Colon (tissue), 2 donors: ENCODE data around the gene CLEC4G.
"Not testable (repeated sequence)": the region's sequence is repeated elsewhere in the genome, so short reads cannot be mapped to it uniquely, and the experiment has no call there.

Experiments
- FAIRE-seq: peaks from 2 replicates; lab custom pipeline; 2012; peaks lifted over from hg19 to GRCh38; lab: Jason Lieb, UNC
- donor health status: control.
- donor health status: control.

Gene CLEC4G

GRCh38 chr19:7746903-7747884 is 15.3 kb upstream of the CLEC4G start, which contains the start of gene CD209:
TSS of gene CD209 (minus strand) at chr19:7747534. CDS start at chr19:7747511, 23 bp downstream.
- no peak for FAIRE-seq

GRCh38 chr19:7746306-7746705 is 14.4 kb upstream of the CLEC4G start:
- FAIRE-seq, result not testable (repeated sequence)

GRCh38 chr19:7744871-7745650 is 13.2 kb upstream of the CLEC4G start:
- no peak for FAIRE-seq

- no peak for FAIRE-seq
These were observed 12.4 kb upstream of the CLEC4G start for GRCh38 chr19:7744199-7744786.

- FAIRE-seq, result no peak
These were observed 11.5 kb upstream of the CLEC4G start for GRCh38 chr19:7743425-7743841.

GRCh38 chr19:7742991-7743390 is 11.1 kb upstream of the CLEC4G start:
- FAIRE-seq, result no peak

- FAIRE-seq, result no peak
These were observed 10.7 kb upstream of the CLEC4G start for GRCh38 chr19:7742575-7742974.

- no peak for FAIRE-seq
These were observed 8.8 kb upstream of the CLEC4G start for GRCh38 chr19:7740682-7741054.

GRCh38 chr19:7739801-7740681 is 8.1 kb upstream of the CLEC4G start:
- no peak for FAIRE-seq

GRCh38 chr19:7739211-7739755 is 7.4 kb upstream of the CLEC4G start:
- FAIRE-seq, result no peak

- FAIRE-seq, result no peak
These were observed 6.1 kb upstream of the CLEC4G start for GRCh38 chr19:7738023-7738422.

- FAIRE-seq, result no peak
These were observed 5.3 kb upstream of the CLEC4G start for GRCh38 chr19:7737215-7737614.

GRCh38 chr19:7736148-7736547 is 4.2 kb upstream of the CLEC4G start:
- FAIRE-seq, result no peak

GRCh38 chr19:7734220-7735203 is 2.6 kb upstream of the CLEC4G start:
- no peak for FAIRE-seq

GRCh38 chr19:7733376-7733775 is 1.5 kb upstream of the CLEC4G start:
- FAIRE-seq, result no peak

GRCh38 chr19:7731615-7732014 is 295 bp downstream of the CLEC4G start:
- no peak for FAIRE-seq

- FAIRE-seq, result no peak
These were observed 703 bp downstream of the CLEC4G start for GRCh38 chr19:7731218-7731595.

GRCh38 chr19:7730286-7731217 is 1.4 kb downstream of the CLEC4G start:
- no peak for FAIRE-seq

- FAIRE-seq, result no peak
These were observed 2.1 kb downstream of the CLEC4G start for GRCh38 chr19:7729831-7730285.
